Activated naive CD8-positive, alpha-beta T cell treated with anti-CD3 and anti-CD28 coated beads, Interleukin-2, amount 10 ng/mL, durations not matched to agents 7 days and 5 days (primary cell): ENCODE data around the gene MAP1LC3C. TPM values are rescaled to one million over a fixed set of nuclear protein-coding genes. Genes with fewer than 3 reads are reported as not detected.

Experiments
- ATAC-seq: fragments of 150-1000 bp; cut with Tn5 transposase; one replicate; pipeline ENCODE4 v1.10.0; 2021; ENCODE audit warnings: low read depth, moderate library complexity
- POLR2A ChIA-PET: fragments of 350-600 bp; sonication (Branson Sonifier 250); formaldehyde crosslinking; loops from one replicate; lab custom pipeline; 2021; ENCODE audit warnings: antibody characterized with exemption; lab: Charles Lee
- DNase-seq: peaks from one replicate; pipeline ENCODE4 v3.0.0; 2021
- H3K27ac Mint-ChIP-seq: one replicate; pipeline ENCODE4 v1.8.0; 2022; ENCODE audit warnings: mild to moderate bottlenecking, mixed read lengths
- H3K27me3 Mint-ChIP-seq: one replicate; pipeline ENCODE4 v1.8.0; 2022; ENCODE audit warnings: mild to moderate bottlenecking, moderate library complexity, mixed read lengths
- H3K36me3 Mint-ChIP-seq: one replicate; pipeline ENCODE4 v1.8.0; 2021; ENCODE audit warnings: mild to moderate bottlenecking, mixed read lengths
- H3K4me1 Mint-ChIP-seq: one replicate; pipeline ENCODE4 v1.8.0; 2021; ENCODE audit warnings: mixed read lengths
- H3K4me3 Mint-ChIP-seq: one replicate; pipeline ENCODE4 v1.8.0; 2022; ENCODE audit warnings: mild to moderate bottlenecking, moderate library complexity, mixed read lengths
- H3K9me3 Mint-ChIP-seq: one replicate; pipeline ENCODE4 v1.8.0; 2021; ENCODE audit warnings: mixed read lengths
- total RNA-seq, 2 experiments: library from RNA; stranded (reverse); gene quantifications; one replicate each; pipeline ENCODE4 v1.2.3, GENCODE V29; 2021

Gene MAP1LC3C
- total RNA-seq, 2 experiments from 2014 or later = not detected

DNA sequence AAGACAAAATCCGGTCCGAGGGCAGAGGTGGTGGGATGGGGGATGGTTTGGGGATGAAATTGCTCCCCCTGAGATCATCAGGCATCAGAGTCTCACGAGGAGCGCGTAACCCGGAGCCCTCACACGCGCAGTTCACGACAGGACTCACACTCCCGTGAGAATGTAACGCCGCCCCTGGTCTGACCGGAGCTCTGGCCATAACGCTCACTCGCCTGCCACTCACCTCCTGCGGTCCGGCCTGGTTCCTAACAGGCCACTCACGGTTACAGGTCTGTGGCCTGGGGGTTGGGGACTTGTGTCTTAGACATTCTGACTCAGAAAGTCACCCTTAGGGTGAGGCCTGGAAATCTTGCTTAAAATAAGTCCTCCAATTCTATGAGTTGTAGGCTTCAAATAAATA, 19.8 kb downstream of the MAP1LC3C start:
- no peaks in the 10 kb centered on the region for H3K27me3 Mint-ChIP-seq
- no peak overlapping the region for H3K4me3 Mint-ChIP-seq
- POLR2A ChIA-PET = no interaction called here
- ATAC-seq = no peak
- H3K9me3 Mint-ChIP-seq = no peaks in the 10 kb centered on the region
- no peaks in the 10 kb centered on the region for H3K4me1 Mint-ChIP-seq
- H3K36me3 Mint-ChIP-seq = no peaks in the 10 kb centered on the region
- DNase-seq = no peak
- H3K27ac Mint-ChIP-seq = no peak overlapping the region

DNA sequence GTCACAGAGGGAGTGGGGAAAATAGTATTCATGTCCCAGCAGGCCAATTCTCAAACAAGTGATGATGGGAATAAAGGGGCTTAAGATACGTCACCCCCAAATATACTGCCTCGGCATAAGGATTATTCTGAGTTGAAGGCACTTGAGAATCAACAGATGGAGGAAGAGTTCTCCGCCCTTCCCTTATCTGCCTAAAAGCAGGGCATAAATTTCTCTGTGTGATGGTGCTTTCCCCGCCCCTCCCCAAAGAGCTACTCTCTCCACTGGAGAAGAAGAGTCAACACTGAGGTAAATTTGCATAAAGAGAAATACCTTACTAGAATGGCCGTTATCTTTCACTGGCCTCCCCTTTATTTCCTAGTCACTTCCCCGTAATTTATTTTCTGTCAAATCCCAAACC, 22.7 kb downstream of the MAP1LC3C start:
- POLR2A ChIA-PET = no interaction called here
- no peaks in the 10 kb centered on the region for H3K4me1 Mint-ChIP-seq
- no peaks in the 10 kb centered on the region for H3K27me3 Mint-ChIP-seq
- no peaks in the 10 kb centered on the region for H3K36me3 Mint-ChIP-seq
- H3K27ac Mint-ChIP-seq = no peak overlapping the region
- DNase-seq (no peak), ATAC-seq (no peak)
- no peak overlapping the region for H3K4me3 Mint-ChIP-seq
- H3K9me3 Mint-ChIP-seq = no peaks in the 10 kb centered on the region

DNA sequence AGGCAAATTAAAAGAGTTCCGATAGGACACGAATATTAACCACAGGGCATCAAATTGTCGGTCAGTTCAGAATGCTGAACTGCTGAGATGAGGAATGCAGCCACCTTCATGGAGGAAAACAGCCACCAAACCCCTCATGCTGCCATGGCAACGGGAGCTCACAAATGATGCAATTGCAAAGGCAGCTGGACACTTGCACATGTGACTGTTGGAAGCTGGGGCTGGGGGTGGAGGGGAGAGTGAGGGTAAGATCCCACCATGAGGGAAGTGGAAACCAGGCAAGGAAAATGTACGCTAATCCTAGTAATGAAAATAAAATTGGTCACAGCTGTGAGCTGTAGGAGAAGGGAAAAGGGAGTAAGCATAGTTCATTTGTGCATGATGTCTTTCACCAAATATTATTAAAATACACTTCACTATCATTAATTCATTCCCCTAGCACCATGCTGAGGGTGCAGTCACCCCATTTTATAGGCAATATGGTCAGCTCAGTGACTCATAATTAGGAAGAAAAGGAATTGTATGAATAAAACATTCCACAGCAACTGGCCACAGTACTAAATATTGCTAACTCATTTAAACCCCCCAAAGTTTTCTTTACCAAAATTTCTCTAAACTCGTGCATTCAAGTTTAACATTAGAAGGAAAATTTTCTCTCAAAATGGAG, 26.1 kb downstream of the MAP1LC3C start:
- ATAC-seq (no peak), DNase-seq (no peak)
- H3K4me3 Mint-ChIP-seq = no peak overlapping the region
- H3K27ac Mint-ChIP-seq = no peak overlapping the region
- no peaks in the 10 kb centered on the region for H3K36me3 Mint-ChIP-seq
- no peaks in the 10 kb centered on the region for H3K27me3 Mint-ChIP-seq
- POLR2A ChIA-PET = no interaction called here
- no peaks in the 10 kb centered on the region for H3K9me3 Mint-ChIP-seq
- no peaks in the 10 kb centered on the region for H3K4me1 Mint-ChIP-seq

DNA sequence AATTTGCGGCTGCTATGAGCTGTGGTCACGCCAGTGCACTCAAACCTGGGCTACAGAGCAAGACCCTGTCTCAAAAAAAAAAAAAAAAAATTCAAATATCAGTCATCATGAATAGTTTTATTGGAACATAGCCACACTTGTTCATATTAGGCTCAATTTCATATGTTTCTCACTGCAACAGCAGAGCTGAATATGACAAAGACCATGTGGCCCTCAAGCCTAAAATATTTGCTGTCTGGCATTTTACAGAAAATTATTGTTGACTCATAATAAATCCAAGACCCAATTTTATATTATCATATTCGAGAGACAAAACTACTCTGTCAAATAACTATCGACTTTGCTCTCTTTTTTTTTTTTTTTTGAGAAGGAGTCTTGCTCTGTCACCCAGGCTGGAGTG, 30.3 kb downstream of the MAP1LC3C start:
- H3K36me3 Mint-ChIP-seq = no peaks in the 10 kb centered on the region
- ATAC-seq = no peak
- H3K4me3 Mint-ChIP-seq = no peak overlapping the region
- no peaks in the 10 kb centered on the region for H3K4me1 Mint-ChIP-seq
- H3K9me3 Mint-ChIP-seq = no peaks in the 10 kb centered on the region
- H3K27ac Mint-ChIP-seq = no peak overlapping the region
- DNase-seq = no peak
- POLR2A ChIA-PET = no interaction called here
- no peaks in the 10 kb centered on the region for H3K27me3 Mint-ChIP-seq

DNA sequence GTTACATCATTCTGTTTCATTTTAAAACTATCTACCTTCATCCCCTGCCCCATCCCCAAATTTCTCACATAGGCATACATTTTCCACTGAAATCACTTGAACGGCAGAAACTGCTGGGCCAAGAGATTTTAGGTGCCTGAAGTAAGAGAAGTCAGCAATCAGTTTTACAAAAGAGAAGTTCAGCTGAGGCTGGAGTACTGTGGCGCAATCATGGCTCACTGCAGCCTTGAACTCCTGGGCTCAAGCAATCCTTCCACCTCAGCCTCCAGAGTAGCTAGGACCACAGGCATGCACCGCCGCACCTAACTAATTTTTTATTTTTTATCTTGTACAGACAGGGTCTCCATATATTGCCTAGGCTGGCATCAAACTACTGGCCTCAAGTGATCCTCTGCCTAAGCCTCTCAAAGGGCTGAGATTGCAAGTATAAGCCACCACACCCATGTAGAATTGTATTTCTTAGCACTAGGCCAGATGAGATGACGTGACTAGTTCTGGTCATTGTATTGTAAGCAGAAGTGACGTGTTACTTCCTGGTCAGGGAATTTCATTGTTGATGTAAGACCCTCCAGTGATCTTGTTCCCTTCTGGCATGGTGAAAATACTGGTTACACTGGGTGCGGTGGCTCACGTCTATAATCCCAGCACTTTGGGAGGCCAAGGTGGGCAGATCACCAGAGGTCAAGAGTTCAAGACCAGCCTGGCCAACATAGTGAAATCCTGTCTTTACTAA, 34.2 kb downstream of the MAP1LC3C start:
- no peaks in the 10 kb centered on the region for H3K4me1 Mint-ChIP-seq

DNA sequence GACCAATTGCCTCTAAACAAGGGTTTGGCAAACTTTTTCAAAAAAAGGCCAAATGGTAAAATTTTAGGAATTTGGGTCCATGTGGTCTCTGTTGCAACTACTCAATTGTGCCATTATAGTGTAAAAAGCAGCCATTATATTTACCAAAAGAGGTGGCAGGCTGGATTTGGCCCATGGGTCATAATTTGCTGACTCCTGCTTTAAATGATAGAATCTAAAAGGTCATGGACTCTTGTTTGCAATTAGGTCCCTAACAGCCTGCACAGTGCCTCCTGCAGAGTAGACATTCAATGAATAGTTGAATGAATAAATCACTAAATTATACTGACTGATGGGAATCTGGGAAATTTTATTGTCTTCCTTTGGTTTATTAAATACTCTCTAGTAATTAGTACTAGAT, 35.2 kb downstream of the MAP1LC3C start:
- no peaks in the 10 kb centered on the region for H3K36me3 Mint-ChIP-seq
- H3K4me1 Mint-ChIP-seq = no peaks in the 10 kb centered on the region
- DNase-seq = no peak
- H3K27me3 Mint-ChIP-seq = no peaks in the 10 kb centered on the region
- H3K27ac Mint-ChIP-seq = no peak overlapping the region
- ATAC-seq = no peak
- no peaks in the 10 kb centered on the region for H3K9me3 Mint-ChIP-seq
- POLR2A ChIA-PET = no interaction called here
- H3K4me3 Mint-ChIP-seq = no peak overlapping the region

More for the DNA sequence above, 34.2 kb downstream of the MAP1LC3C start:
- H3K27ac Mint-ChIP-seq = no peak overlapping the region
- H3K36me3 Mint-ChIP-seq = no peaks in the 10 kb centered on the region
- H3K27me3 Mint-ChIP-seq = no peaks in the 10 kb centered on the region
- ATAC-seq (no peak), DNase-seq (no peak)
- H3K4me3 Mint-ChIP-seq = no peak overlapping the region
- H3K9me3 Mint-ChIP-seq = no peaks in the 10 kb centered on the region
- POLR2A ChIA-PET = no interaction called here

DNA sequence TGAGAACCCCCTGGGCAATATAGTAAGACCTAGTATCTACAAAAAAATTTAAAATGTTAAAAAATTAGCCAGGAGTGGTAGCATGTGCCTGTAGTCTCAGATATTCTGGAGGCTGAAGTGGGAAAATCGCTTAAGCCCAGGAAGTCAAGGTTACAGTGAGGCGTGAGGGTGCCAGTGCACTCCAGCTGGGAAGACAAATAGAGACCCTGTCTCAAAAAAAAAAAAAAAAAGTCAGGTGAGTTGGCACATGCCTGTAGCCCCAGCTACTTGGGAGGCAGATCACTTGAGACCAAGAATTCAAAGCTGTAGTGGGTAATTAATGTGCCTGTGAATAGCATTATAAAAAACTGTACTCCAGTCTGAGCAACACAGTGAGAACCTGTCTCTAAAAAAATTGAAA, 36.7 kb downstream of the MAP1LC3C start:
- Mint-ChIP-seq H3K4me1 (no peaks in the 10 kb centered on the region), H3K27me3 (no peaks in the 10 kb centered on the region), H3K36me3 (no peaks in the 10 kb centered on the region), H3K9me3 (no peaks in the 10 kb centered on the region), H3K4me3 (no peak overlapping the region), H3K27ac (no peak overlapping the region)
- ATAC-seq (no peak), DNase-seq (no peak)
- POLR2A ChIA-PET = no interaction called here

DNA sequence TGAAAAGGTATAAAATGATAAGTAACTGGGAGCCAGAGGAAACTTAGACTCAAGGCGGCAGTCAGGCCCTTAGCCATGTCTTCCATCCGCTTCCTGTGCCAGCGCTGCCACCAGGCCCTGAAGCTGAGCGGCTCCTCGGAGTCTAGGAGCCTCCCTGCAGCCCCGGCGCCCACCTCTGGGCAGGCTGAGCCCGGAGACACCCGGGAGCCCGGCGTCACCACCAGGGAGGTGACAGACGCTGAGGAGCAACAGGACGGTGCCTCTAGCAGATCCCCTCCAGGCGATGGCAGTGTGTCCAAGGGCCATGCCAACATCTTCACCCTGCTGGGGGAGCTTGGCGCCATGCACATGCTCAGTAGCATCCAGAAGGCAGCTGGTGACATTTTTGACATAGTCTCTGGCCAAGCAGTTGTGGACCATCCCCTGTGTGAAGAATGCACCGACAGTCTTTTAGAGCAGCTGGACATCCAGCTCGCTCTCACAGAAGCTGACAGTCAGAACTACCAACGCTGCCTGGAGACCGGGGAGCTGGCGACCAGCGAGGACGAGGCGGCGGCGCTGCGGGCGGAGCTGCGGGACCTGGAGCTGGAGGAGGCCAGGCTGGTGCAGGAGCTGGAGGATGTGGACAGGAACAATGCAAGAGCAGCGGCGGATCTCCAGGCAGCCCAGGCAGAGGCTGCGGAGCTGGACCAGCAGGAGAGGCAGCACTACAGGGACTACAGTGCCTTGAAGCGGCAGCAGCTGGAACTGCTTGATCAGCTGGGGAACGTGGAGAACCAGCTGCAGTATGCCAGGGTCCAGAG, 41.0 kb downstream of the MAP1LC3C start, which contains the start of gene BECN2:
TSS of gene BECN2 (plus strand) at position 76 of the 803 bp plus-strand sequence. CDS start at position 76, 0 bp downstream.
- Mint-ChIP-seq H3K9me3 (no peaks in the 10 kb centered on the region), H3K36me3 (no peaks in the 10 kb centered on the region), H3K4me1 (no peaks in the 10 kb centered on the region), H3K27ac (no peak within 1 kb of the TSS), H3K27me3 (no peaks in the 10 kb centered on the region), H3K4me3 (no peak within 1 kb of the TSS)
- ATAC-seq (no peak), DNase-seq (no peak)
- POLR2A ChIA-PET = no interaction called here

DNA sequence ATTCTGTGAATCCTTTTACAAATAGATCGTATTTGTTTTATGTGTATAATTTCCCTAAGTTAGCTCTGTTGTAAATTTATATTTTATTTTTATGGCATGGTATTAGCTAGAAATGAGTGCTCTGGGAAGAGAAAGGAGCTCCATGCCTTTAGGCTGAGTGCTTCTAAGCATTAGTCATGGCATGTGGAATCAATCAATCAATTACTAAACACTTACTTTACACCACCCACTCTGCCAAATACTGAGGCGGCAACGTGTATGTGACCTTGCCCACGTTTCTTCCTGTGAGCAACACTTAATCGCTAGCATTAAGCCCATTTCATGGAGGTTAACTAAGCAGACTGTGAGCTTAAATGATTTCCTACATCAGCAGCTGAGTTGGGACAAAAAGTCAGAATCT, 48.5 kb downstream of the MAP1LC3C start:
- ATAC-seq (no peak), DNase-seq (no peak)
- POLR2A ChIA-PET = no interaction called here
- Mint-ChIP-seq H3K4me3 (no peak overlapping the region), H3K27me3 (no peaks in the 10 kb centered on the region), H3K36me3 (no peaks in the 10 kb centered on the region), H3K27ac (no peak overlapping the region), H3K9me3 (no peaks in the 10 kb centered on the region), H3K4me1 (no peaks in the 10 kb centered on the region)

DNA sequence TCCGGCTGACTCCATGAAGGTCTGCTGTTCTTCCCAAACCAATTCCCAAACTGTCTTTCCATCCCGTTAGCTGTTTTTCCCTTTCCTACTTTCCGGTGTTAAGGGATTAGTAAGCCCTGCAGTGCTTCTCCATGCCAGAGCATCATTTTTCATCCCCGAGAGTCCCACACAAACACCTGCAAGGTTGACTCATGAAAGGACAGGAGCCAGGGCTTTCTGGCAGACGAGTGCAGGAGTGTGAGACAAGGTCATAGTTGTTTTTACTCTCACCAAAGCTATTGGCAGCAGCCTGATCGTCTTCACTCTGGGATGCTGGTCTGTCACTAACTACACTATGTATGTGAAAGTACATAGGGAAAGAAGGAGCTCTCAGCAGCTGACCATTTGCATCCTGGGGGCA, 51.5 kb downstream of the MAP1LC3C start:
- no peak for ATAC-seq
- no peak for DNase-seq
- Mint-ChIP-seq H3K4me3 (no peak overlapping the region), H3K4me1 (no peaks in the 10 kb centered on the region), H3K27ac (no peak overlapping the region), H3K27me3 (no peaks in the 10 kb centered on the region), H3K9me3 (no peaks in the 10 kb centered on the region), H3K36me3 (no peaks in the 10 kb centered on the region)
- POLR2A ChIA-PET = no interaction called here

Other genes starting within 250 kb of the MAP1LC3C start
- 10 to 100 TPM; 29.0 to 32.7 TPM for gene EXO1, start 150.9 kb downstream of the MAP1LC3C start, total RNA-seq
- gene BECN2, start 41.3 kb downstream of the MAP1LC3C start, total RNA-seq = not detected